Measurements from ENCODE around the gene UBR3. TPM values are rescaled to one million over a fixed set of nuclear protein-coding genes. Genes with fewer than 3 reads are reported as not detected.
"Not testable (repeated sequence)": the region's sequence is repeated elsewhere in the genome, so short reads cannot be mapped to it uniquely, and the experiment has no call there.

The UBR3 gene
- total and polyA plus RNA-seq, 2 of the 4 experiments (the other 2 are of a cell fraction), result 10.0 to 33.9 TPM

DNA sequence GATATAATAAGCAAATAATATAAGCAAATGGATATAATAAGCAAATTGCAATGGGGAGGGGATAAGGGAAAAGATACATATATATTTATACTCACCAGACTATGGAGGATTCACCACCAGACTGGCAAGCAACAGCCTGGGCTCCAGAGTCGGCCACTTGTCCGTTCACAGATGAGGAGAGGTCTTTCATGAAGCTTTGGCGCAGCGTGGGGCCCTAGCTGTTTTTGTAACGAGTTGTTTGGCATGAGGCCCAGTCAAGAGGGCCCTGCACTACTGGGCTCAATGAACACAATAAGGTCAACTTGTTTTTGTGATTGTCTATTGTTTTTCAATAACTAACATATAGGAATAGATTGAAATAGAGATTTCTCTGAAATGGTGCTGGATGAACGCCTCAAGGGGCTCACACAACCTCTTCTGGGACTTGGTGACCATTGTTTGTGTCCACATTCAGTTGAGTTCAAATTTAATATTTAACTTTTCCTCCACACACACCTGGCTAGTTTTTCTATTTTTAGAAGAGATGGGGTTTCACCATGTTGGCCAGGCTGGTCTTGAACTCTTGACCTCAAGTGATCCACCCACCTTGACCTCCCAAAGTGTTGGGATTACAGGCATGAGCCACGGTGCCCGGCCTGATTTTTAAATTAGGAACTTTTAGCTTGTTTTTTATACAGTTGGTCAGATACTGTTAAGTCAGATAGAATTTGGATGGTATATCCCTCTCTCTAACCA lies 21.9 kb downstream of the UBR3 start:
- H4K91ac ChIP-seq (ENCODE audit: insufficient read depth, low read depth, low read length); H4K20me1 ChIP-seq (ENCODE audit: insufficient read depth, low read length); H4K8ac ChIP-seq (ENCODE audit: low read depth in 2 of 2, low read length in 2 of 2); H3K27me3 ChIP-seq (ENCODE audit: control insufficient read depth, insufficient read depth, low read length); H2AK5ac ChIP-seq (ENCODE audit: low read depth, low read length); H3K4ac ChIP-seq (ENCODE audit: low read depth, low read length); H3K56ac ChIP-seq (ENCODE audit: extremely low read depth, insufficient read depth, low read length); in situ Hi-C loops (cut with MboI; ENCODE audit: low sequenced_read_pairs); POLR2A ChIA-PET (ENCODE audit: unreplicated experiment); H2AK9ac ChIP-seq (replicated peaks; ENCODE audit: low read depth, low read length, poor library complexity); H3K18ac ChIP-seq (ENCODE audit: low read depth, low read length); H3K9ac ChIP-seq (ENCODE audit: low read depth, low read length); H3K36me3 ChIP-seq (ENCODE audit: control insufficient read depth, insufficient read depth, low read length); H2BK5ac ChIP-seq (ENCODE audit: low read depth, low read length, poor library complexity, severe bottlenecking); H2BK15ac ChIP-seq (ENCODE audit: low read depth, low read length); H3K4me1 ChIP-seq (ENCODE audit: control insufficient read depth, insufficient read depth, low read length); H3K4me3 ChIP-seq (ENCODE audit: insufficient read depth, low read depth, low read length); H3K9me1 ChIP-seq (ENCODE audit: insufficient read depth, low read length); H3K4me2 ChIP-seq (ENCODE audit: low read depth, low read length); dilution Hi-C loops (cut with HindIII; ENCODE audit: low sequenced_read_pairs, unreplicated experiment); H2BK20ac ChIP-seq (ENCODE audit: low read depth, low read length); H4K5ac ChIP-seq (ENCODE audit: low read depth, low read length); H3K9me3 ChIP-seq (ENCODE audit: control insufficient read depth, insufficient read depth, low read length); BruUV-seq (replicated peaks); intact Hi-C loops (cut with micrococcal nuclease); DNase-seq; H3K23ac ChIP-seq (ENCODE audit: low read depth, low read length); CTCF ChIA-PET; H3K27ac ChIP-seq (ENCODE audit: insufficient read depth, low read length); ATAC-seq (ENCODE audit: low read depth); H2AFZ ChIP-seq (replicated peaks; ENCODE audit: low read length, poor library complexity); H3K14ac ChIP-seq (replicated peaks; ENCODE audit: low read depth, low read length); H2BK120ac ChIP-seq (ENCODE audit: low read depth, low read length): not testable (repeated sequence)
- 40% methylated on average over 3 of the region's 8 CpGs; no CpG with 5 or more reads in 1 of the 2 experiments for WGBS, 2 experiments (ENCODE audit: extremely low coverage in 2 of 2, insufficient read length in 1 of 2)
- H3K79me1 ChIP-seq (ENCODE audit: low read depth in 1 of 2, low read length in 2 of 2), result peaks cover 25 to 39% of the 10 kb centered on the region in 2 experiments; a peak in 3 of 4 replicates
